Measurements from ENCODE around the gene SAT2.

DNA sequence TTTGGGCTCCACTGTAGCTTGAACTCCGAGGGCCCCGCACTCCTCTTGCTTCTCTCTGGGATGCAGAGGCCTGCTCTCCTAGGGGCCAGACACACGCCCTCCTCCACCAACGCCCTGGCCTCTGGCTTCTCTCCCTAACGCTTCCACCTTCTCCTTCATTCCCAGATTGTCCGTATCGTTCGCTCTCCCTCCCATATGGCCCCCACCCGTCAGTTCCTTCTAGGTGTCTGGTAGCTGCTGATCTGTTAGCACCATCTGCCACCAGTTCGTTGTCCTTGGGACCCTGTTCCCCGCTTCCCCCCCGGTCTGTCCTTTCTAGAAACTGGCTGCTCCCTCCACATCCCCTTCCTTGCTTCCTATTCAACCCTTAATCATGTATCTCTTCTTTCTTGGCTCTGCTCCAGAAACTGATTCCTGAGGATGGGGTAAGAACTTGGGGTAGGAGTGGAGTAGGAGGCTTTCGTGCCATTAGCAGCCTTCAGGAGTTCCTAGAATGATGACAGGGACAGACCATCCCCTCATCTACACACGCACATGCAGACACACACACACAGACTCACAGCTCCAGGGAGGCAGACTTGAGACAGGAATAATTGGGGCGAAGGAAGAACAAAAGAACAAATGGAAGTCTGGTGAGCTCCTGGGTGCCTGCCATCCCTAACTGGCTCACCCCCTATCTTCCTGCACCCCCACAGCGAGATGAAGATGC lies 27.4 kb upstream of the SAT2 start:
- TF ChIP-seq, protein P1, sequence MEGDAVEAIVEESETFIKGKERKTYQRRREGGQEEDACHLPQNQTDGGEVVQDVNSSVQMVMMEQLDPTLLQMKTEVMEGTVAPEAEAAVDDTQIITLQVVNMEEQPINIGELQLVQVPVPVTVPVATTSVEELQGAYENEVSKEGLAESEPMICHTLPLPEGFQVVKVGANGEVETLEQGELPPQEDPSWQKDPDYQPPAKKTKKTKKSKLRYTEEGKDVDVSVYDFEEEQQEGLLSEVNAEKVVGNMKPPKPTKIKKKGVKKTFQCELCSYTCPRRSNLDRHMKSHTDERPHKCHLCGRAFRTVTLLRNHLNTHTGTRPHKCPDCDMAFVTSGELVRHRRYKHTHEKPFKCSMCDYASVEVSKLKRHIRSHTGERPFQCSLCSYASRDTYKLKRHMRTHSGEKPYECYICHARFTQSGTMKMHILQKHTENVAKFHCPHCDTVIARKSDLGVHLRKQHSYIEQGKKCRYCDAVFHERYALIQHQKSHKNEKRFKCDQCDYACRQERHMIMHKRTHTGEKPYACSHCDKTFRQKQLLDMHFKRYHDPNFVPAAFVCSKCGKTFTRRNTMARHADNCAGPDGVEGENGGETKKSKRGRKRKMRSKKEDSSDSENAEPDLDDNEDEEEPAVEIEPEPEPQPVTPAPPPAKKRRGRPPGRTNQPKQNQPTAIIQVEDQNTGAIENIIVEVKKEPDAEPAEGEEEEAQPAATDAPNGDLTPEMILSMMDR (IDR thresholded peaks at IDR 0.05): no peak
- TF ChIP-seq POLR2A (IDR thresholded peaks at IDR 0.05): no peak
